GM23338 (cell line): ENCODE data around the gene IGSF10.

ENCODE experiments used
- EZH2 ChIP-seq: fragments of 200-600 bp; sonication (generic); IDR thresholded peaks from one replicate; pipeline ENCODE4 v1.8.0; 2017; ENCODE audit warnings: antibody characterized with exemption, mild to moderate bottlenecking, low read depth; ENCODE audit not compliant: unreplicated experiment
- POLR2AphosphoS5 ChIP-seq: IDR thresholded peaks from 2 replicates; pipeline ENCODE4 v1.6.1; 2016; ENCODE audit warnings: antibody characterized with exemption, low read depth
- STAT1 ChIP-seq: IDR thresholded peaks from one replicate; pipeline ENCODE4 v1.6.1; 2016; ENCODE audit warnings: antibody characterized with exemption; ENCODE audit not compliant: unreplicated experiment
- TF ChIP-seq, protein P1 (sequence below), 2 experiments: fragments of 200-600 bp in 1 of 2; sonication (generic) in 1 of 2; conservative IDR thresholded peaks; 2 replicates each; pipeline versions ENCODE4 v1.5.1 to v1.6.1; 2016 to 2017; ENCODE audit warnings: antibody characterized with exemption in 2 of 2, low read depth in 2 of 2, mild to moderate bottlenecking in 2 of 2, moderate library complexity in 1 of 2
- TF ChIP-seq, protein P2 (sequence below): IDR thresholded peaks from one replicate; pipeline ENCODE4 v1.6.1; 2018; ENCODE audit warnings: antibody characterized with exemption; ENCODE audit not compliant: unreplicated experiment

DNA sequence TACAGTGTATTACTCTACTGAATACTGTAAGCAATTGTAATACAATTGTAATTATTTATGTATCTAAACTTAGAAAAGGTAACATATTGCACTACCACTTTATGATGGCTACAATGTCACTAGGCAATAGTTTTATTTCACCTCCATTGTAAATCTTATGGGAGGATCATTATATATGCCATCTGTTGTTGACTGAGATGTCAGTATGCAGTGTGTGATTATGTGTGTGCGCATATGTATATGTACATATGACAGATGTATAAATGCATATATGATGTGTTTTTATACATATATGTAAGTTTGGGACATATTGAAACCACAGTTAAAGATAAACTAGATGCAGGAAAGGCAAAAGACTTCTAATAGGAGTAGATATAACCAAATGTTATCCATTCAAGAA lies 8.5 kb downstream of the IGSF10 start:
- TF ChIP-seq, protein P1, sequence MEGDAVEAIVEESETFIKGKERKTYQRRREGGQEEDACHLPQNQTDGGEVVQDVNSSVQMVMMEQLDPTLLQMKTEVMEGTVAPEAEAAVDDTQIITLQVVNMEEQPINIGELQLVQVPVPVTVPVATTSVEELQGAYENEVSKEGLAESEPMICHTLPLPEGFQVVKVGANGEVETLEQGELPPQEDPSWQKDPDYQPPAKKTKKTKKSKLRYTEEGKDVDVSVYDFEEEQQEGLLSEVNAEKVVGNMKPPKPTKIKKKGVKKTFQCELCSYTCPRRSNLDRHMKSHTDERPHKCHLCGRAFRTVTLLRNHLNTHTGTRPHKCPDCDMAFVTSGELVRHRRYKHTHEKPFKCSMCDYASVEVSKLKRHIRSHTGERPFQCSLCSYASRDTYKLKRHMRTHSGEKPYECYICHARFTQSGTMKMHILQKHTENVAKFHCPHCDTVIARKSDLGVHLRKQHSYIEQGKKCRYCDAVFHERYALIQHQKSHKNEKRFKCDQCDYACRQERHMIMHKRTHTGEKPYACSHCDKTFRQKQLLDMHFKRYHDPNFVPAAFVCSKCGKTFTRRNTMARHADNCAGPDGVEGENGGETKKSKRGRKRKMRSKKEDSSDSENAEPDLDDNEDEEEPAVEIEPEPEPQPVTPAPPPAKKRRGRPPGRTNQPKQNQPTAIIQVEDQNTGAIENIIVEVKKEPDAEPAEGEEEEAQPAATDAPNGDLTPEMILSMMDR (conservative IDR thresholded peaks at IDR 0.05; ENCODE audit: low read depth in 2 of 2), result no peak
- no peak for TF ChIP-seq POLR2AphosphoS5
- no peak for TF ChIP-seq STAT1
- TF ChIP-seq EZH2, result no peak
- TF ChIP-seq, protein P2, sequence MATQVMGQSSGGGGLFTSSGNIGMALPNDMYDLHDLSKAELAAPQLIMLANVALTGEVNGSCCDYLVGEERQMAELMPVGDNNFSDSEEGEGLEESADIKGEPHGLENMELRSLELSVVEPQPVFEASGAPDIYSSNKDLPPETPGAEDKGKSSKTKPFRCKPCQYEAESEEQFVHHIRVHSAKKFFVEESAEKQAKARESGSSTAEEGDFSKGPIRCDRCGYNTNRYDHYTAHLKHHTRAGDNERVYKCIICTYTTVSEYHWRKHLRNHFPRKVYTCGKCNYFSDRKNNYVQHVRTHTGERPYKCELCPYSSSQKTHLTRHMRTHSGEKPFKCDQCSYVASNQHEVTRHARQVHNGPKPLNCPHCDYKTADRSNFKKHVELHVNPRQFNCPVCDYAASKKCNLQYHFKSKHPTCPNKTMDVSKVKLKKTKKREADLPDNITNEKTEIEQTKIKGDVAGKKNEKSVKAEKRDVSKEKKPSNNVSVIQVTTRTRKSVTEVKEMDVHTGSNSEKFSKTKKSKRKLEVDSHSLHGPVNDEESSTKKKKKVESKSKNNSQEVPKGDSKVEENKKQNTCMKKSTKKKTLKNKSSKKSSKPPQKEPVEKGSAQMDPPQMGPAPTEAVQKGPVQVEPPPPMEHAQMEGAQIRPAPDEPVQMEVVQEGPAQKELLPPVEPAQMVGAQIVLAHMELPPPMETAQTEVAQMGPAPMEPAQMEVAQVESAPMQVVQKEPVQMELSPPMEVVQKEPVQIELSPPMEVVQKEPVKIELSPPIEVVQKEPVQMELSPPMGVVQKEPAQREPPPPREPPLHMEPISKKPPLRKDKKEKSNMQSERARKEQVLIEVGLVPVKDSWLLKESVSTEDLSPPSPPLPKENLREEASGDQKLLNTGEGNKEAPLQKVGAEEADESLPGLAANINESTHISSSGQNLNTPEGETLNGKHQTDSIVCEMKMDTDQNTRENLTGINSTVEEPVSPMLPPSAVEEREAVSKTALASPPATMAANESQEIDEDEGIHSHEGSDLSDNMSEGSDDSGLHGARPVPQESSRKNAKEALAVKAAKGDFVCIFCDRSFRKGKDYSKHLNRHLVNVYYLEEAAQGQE, result no peak
